Spleen (tissue), 7 donors: ENCODE data around the gene EVI5.

Source experiments
- CTCF ChIP-seq, 11 experiments: fragments of 200-600 bp in 7 of 11; fragments of 450-650 bp in 4 of 11; sonication (generic) in 4 of 11; IDR thresholded peaks in 8 of 11; conservative IDR thresholded peaks in 3 of 11; 1 replicate in 7 of 11; 2 replicates in 4 of 11; pipeline versions ENCODE4 v1.4.0 to v1.8.0; 2016 to 2021; ENCODE audit warnings: antibody characterized with exemption in 11 of 11, inconsistent platforms in 4 of 11, mild to moderate bottlenecking in 1 of 11
- POLR2A ChIP-seq, 3 donors: fragments of 450-650 bp; IDR thresholded peaks; one replicate each; pipeline ENCODE4 v1.5.1; 2017; ENCODE audit warnings: antibody characterized with exemption in 3 of 3, mild to moderate bottlenecking in 1 of 3
- POLR2AphosphoS5 ChIP-seq, 3 donors: sonication (generic); formaldehyde crosslinking; IDR thresholded peaks; one replicate each; pipeline ENCODE4 v1.5.1; 2017; ENCODE audit warnings: antibody characterized with exemption in 3 of 3
- donor health status: DM: no; HTN: no; CAD: no; lungs with moderate emphysema.
- donor health status: DM: no; HTN: no; CAD: no.
- donor health status: DM: no; HTN: no; CAD: no.

- TF ChIP-seq CTCF (IDR thresholded peaks at IDR 0.05 in 8 of 11, conservative IDR thresholded peaks at IDR 0.05 in 3 of 11) (no peak), POLR2AphosphoS5 (IDR thresholded peaks at IDR 0.05) (no peak), POLR2A (IDR thresholded peaks at IDR 0.05) (no peak)
Measured at GRCh38 chr1:92587445-92587844, 197.5 kb downstream of the EVI5 start.
